BJ (cell line): ENCODE measurements around the gene CSTA. TPM values are rescaled to one million over a fixed set of nuclear protein-coding genes. Genes with fewer than 3 reads are reported as not detected.

Experiments used
- CTCF ChIA-PET: fragments of 350-600 bp; formaldehyde crosslinking; extraction: SDS; loops from one replicate; lab custom pipeline; 2021; ENCODE audit warnings: antibody characterized with exemption, inconsistent platforms; lab: Yijun Ruan, JAX
- POLR2A ChIA-PET: fragments of 300-600 bp; sonication (Branson Sonifier 250); formaldehyde crosslinking; extraction: SDS; loops from one replicate; lab custom pipeline; 2021; ENCODE audit warnings: antibody characterized with exemption; lab: Charles Lee
- DNase-seq: peaks from one replicate; pipeline ENCODE4 v3.0.0-alpha.2; 2011; ENCODE audit warnings: low read depth
- H3K27me3 ChIP-seq: 2 replicates; pipeline ENCODE4 v1.6.0; 2011; ENCODE audit warnings: low read length; ENCODE audit not compliant: control insufficient read depth, insufficient read depth
- H3K36me3 ChIP-seq: 2 replicates; pipeline ENCODE4 v1.5.1; 2011; ENCODE audit warnings: low read length; ENCODE audit not compliant: control insufficient read depth, insufficient read depth
- H3K4me3 ChIP-seq: 2 replicates; pipeline ENCODE4 v1.5.1; 2011; ENCODE audit warnings: low read depth, mild to moderate bottlenecking, control low read depth, low read length
- polyA plus RNA-seq: library from polyadenylated mRNA; depleted of rRNA; stranded (reverse); fragments of >200 nt; gene quantifications from 2 replicates; pipeline ENCODE4 v1.2.3, GENCODE V29; 2011
- TF ChIP-seq, protein P1 (sequence below): IDR thresholded peaks from 2 replicates; pipeline ENCODE4 v1.5.1; 2011; ENCODE audit warnings: low read depth, mild to moderate bottlenecking, control low read depth, inconsistent platforms, low read length, moderate library complexity; ENCODE audit not compliant: insufficient read depth

Gene CSTA
- polyA plus RNA-seq, 1 experiment, result 0.49 TPM

DNA sequence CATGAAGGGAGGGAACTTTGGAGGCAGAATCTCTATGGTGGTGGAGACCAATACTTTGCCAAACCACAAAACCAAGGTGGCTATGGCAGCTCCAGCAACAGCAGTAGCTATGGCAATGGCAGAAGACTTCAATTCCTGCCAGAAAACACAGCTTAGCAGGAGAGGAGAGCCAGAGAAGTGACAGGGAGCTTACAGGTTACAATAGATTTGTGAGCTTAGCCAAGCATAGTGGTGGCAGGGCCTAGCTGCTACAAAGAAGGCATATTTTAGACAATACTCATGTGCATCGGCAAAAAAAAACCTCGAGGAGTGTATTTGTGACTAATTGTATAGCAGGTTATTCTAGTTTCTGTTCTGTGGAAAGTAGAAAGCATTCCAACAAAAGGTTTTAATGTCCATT is 6.4 kb upstream of the CSTA start:
- Histone ChIP-seq H3K36me3 (no peaks in the 10 kb centered on the region), H3K4me3 (no peak overlapping the region), H3K27me3 (no peaks in the 10 kb centered on the region; the same call in 1 of the 2 replicates)
- TF ChIP-seq, protein P1, sequence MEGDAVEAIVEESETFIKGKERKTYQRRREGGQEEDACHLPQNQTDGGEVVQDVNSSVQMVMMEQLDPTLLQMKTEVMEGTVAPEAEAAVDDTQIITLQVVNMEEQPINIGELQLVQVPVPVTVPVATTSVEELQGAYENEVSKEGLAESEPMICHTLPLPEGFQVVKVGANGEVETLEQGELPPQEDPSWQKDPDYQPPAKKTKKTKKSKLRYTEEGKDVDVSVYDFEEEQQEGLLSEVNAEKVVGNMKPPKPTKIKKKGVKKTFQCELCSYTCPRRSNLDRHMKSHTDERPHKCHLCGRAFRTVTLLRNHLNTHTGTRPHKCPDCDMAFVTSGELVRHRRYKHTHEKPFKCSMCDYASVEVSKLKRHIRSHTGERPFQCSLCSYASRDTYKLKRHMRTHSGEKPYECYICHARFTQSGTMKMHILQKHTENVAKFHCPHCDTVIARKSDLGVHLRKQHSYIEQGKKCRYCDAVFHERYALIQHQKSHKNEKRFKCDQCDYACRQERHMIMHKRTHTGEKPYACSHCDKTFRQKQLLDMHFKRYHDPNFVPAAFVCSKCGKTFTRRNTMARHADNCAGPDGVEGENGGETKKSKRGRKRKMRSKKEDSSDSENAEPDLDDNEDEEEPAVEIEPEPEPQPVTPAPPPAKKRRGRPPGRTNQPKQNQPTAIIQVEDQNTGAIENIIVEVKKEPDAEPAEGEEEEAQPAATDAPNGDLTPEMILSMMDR, result no peak
- no peak for DNase-seq
- ChIA-PET CTCF (no interaction called here), POLR2A (no interaction called here)

DNA sequence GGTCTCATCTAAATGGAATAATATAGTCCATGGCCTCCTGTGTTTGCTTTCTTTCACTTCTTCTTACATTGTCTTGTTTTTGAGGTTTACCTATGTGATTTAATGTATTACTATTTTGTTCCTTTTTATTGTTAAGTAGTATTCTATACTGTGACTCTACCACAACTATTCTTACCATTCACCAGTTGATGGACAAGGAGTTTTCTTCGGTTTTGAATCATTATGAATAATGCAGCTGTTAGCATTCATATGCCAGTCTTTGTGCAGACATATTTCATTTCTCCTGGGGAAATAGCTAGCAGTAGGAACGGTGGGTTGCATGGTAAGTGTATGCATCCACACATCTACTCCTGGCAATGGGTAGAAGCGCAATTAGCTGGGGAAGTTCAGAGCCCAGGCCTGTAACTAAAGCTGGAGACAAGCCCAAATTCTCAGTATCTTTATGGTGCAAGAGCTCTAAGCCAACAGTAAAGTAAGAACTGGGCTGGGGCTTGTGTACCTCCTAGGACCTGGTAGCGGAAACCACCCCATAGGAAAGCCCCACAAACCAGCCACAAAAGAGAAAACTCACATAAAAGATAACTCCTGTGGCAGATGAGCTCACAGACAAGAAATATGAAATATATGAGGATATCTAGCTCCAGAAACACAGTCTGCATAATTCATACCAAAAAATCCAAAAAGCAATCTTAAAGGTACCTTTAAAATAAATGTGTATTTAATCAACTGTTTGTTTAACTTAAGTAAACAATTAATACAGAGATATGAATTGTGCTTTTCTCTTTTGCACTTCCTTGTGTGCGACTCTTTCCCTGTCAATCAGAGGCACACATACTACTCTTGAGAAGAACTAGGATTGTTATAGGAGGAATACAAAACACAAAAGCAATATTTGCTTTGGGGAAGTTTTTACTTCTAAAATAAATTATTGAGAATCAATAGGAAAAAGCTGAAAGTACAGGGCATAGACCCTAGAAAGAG is 2.7 kb upstream of the CSTA start:
- Histone ChIP-seq H3K36me3 (no peaks in the 10 kb centered on the region), H3K4me3 (no peak overlapping the region), H3K27me3 (no peaks in the 10 kb centered on the region; the same call in 1 of the 2 replicates)
- TF ChIP-seq, protein P1, result no peak
- ChIA-PET CTCF (interaction anchor here (0.7 to 1.3 kb wide), 3 partner anchors 9 to 61 kb away, joined by 3 to 4 read pairs (median 4); no protein-coding TSS in a partner anchor), POLR2A (no interaction called here)
- no peak for DNase-seq

DNA sequence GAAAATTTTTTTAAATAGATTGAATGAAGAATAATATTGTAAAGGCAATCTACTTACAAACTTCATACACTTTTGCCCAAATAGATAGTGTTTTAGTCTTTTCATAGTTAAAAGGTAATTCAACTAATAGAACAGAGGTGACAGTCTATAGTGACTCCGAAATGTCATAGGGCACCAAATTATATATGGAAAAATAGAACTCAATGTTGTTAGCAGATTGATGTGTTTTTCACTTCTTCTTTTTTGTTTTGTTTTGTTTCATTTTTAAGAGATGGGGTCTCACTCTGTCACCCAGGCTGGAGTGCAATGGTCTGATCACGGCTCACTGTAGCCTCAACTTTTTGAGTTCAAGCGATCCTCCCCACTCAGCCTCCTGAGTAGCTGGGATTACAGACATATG is 721 bp downstream of the CSTA start:
- ChIA-PET POLR2A (no interaction called here), CTCF (no interaction called here)
- TF ChIP-seq, protein P1, result no peak
- Histone ChIP-seq H3K4me3 (no peak overlapping the region), H3K27me3 (no peaks in the 10 kb centered on the region), H3K36me3 (no peaks in the 10 kb centered on the region)
- no peak for DNase-seq

DNA sequence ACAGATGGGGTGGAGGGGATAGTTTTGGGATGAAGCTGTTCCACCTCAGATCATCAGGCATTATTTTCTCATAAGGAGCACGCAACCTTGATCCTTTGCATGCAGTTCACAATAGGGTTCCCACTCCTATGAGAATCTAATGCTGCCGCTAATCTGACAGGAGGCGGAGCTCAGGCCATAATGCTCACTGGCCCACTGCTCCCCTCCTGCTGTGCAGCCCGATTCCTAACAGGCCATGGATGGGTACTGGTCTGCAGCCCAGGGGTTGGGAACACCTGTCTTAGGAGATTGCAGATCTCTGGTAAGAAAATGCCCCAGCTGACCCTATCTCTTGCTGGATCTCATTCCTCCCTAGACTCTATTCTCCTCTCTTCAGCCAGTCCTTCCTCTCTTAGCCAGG is 6.8 kb downstream of the CSTA start:
- DNase-seq, result no peak
- Histone ChIP-seq H3K4me3 (no peak overlapping the region), H3K36me3 (no peaks in the 10 kb centered on the region), H3K27me3 (peaks cover 2% of the 10 kb centered on the region; the same call in 1 of the 2 replicates)
- POLR2A ChIA-PET, result no interaction called here
- CTCF ChIA-PET, result no interaction called here
- TF ChIP-seq, protein P1, result no peak

DNA sequence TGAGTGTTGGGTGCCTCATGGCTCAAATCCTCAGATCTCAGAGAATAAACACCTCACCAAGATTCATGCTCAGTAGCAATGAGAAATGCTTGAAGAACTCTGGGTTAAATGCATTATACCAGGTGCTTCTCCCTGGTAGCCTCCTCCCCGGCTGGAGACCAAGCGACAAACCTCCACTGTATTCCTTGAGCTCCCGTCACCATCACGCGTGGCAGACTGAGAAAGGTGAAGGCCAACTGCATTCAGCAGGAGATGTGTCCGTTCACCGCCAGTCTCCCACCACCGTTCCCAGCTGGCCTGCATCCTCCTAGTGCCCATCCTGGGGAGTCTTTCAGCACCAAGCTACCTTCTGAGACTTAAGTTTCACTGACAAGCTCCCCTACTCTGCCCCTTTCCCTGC is 7.5 kb downstream of the CSTA start:
- TF ChIP-seq, protein P1, result no peak
- Histone ChIP-seq H3K36me3 (no peaks in the 10 kb centered on the region), H3K27me3 (peaks cover 2% of the 10 kb centered on the region; the same call in 1 of the 2 replicates), H3K4me3 (no peak overlapping the region)
- DNase-seq, result no peak
- POLR2A ChIA-PET, result no interaction called here
- CTCF ChIA-PET, result no interaction called here
